ENCODE data around the gene CNPY2. TPM values are rescaled to one million over a fixed set of nuclear protein-coding genes. Genes with fewer than 3 reads are reported as not detected.
A peak's percentile ranks its signal among the peaks of the same experiment; 100 is the strongest.
"Not testable (repeated sequence)": the region's sequence is repeated elsewhere in the genome, so short reads cannot be mapped to it uniquely, and the experiment has no call there.

Gene CNPY2
- total RNA-seq, 1 donor, result 113 TPM

DNA sequence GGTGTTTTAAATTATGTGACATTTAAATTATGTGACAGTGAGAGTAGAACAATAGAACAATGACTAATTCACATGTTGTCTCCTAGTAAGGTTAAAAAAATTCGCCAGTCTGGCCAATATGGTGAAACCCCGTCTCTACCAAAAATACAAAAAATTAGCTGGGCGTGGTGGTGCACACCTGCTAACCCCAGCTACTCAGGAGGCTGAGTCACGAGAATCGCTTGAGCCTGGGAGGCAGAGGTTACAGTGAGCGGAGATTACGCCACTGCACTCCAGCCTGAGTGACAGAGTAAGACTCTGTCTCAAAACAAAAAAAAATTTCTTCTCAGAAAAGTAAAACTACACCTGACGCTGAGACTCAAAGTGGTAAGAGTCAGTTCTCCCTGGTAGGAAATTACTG is 18.4 kb downstream of the CNPY2 start:
- TF ChIP-seq, protein P1, sequence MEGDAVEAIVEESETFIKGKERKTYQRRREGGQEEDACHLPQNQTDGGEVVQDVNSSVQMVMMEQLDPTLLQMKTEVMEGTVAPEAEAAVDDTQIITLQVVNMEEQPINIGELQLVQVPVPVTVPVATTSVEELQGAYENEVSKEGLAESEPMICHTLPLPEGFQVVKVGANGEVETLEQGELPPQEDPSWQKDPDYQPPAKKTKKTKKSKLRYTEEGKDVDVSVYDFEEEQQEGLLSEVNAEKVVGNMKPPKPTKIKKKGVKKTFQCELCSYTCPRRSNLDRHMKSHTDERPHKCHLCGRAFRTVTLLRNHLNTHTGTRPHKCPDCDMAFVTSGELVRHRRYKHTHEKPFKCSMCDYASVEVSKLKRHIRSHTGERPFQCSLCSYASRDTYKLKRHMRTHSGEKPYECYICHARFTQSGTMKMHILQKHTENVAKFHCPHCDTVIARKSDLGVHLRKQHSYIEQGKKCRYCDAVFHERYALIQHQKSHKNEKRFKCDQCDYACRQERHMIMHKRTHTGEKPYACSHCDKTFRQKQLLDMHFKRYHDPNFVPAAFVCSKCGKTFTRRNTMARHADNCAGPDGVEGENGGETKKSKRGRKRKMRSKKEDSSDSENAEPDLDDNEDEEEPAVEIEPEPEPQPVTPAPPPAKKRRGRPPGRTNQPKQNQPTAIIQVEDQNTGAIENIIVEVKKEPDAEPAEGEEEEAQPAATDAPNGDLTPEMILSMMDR (IDR thresholded peaks at IDR 0.05; ENCODE audit: insufficient read depth, low read depth, low read length), result no peak
- no peak for DNase-seq (ENCODE audit: low read depth)
- H3K4me3 ChIP-seq (ENCODE audit: low read depth, low read length), result no peak overlapping the region

DNA sequence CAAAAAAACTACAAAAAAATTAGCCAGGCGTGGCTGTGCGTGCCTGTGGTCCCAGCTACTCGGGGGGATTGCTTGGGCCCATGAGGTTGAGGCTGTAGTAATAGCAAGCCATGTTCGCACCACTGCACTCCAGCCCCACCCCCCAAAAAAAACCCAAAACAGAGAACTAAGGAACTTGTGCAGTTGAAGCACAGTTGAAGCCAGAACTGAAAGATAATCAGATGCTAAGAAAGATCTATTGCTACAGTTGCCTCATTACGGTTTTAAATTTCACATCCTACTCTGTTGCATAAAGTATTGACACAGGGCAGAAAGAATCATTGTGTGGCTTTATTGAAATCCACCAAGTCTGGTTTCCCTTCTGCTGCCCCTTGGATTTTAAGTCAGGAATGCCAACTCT is 19.5 kb downstream of the CNPY2 start:
- no peak overlapping the region for H3K4me3 ChIP-seq (ENCODE audit: low read depth, low read length)
- peak; percentile 12 for DNase-seq (ENCODE audit: low read depth)
- TF ChIP-seq, protein P1 (IDR thresholded peaks at IDR 0.05; ENCODE audit: insufficient read depth, low read depth, low read length), result no peak

DNA sequence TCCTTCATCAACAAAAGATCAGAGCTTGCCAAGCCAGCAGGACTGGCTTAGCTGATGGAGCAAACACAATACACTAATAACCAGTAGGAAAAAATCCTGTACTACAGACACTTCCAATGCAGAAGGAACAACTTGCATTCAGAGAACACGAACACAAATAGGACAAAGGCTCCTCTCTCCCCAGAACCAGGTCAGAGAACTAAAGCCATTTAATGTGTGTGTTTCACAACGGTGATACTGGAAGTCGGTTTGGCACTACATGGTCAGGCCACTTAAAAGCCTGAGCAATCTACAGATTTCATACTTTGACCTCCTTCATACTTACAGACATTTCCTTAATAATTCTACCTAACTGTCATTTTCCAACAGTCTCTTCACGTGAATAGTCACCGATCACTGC is 22.0 kb downstream of the CNPY2 start:
- DNase-seq (ENCODE audit: low read depth), result no peak
- TF ChIP-seq, protein P1 (IDR thresholded peaks at IDR 0.05; ENCODE audit: insufficient read depth, low read depth, low read length), result no peak
- no peak overlapping the region for H3K4me3 ChIP-seq (ENCODE audit: low read depth, low read length)

DNA sequence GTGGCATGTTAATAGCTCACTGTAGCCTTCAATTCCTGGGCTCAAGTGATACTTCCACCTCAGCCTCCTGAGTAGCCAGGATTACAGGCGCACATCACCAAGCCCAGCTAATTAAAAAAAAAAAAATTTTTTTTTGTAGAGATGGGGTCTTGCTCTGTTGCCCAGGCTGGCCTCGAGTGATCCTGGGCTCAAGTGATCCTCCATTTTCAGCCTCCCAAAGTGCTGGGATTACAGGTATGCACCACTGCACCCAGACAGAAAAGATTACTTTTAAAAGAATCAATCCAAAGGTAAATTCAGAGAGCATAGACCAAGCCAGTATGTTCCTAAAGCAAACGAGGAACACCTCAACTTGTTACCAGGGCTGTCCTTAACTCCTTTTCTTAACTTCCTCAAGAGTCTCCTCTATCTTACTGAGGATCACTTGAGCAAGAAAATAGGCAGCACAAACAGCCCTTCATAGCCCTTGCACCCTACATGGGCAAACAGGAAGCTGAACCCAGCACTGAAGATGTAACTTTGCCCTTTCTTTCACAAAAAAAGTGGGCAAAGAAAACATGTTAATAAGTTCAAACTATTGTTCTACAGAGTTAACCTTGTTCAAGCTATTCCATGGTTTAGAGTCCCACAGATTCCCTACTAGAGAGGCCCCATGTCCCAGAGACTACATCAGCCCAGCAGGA is 26.9 kb downstream of the CNPY2 start:
- H3K4me3 ChIP-seq (ENCODE audit: low read depth, low read length), result no peak overlapping the region
- DNase-seq (ENCODE audit: low read depth), result no peak
- TF ChIP-seq, protein P1 (IDR thresholded peaks at IDR 0.05; ENCODE audit: insufficient read depth, low read depth, low read length), result no peak

DNA sequence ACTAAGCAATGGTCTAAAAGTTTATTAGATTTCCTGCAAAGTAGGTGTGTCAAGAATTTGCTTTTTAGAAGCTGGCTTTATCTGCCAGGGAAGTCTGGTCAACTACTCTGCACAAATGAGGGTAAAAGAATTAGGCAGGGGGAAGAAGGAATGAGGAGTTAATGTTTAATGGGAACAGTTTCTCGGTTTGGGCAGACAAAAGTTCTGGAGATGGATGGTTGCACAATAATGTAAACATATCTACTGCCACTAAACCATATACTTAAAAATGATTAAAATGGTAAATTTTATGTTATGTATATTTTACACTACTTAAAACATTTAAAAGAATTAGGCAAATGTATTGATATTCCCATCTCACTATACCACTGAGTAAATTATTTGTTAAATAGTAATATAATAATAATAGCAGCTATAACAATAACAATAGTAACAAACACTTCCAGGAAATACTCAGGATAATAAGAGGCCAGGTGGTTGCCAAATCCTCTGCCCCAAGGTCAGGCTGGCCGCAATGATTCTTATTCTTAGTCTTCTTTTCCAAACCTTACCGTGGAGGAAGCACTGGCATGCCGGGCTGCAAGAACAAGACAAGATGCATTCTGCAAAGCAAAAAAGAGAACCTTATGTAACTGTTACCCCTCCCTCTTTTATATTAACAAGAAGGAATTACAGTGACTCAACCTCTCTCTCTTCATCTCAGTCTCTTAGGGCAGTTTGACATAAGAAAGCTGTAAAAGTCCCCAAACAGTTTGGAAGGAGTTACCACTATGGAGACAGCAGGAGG is 29.6 kb downstream of the CNPY2 start:
- TF ChIP-seq, protein P1 (IDR thresholded peaks at IDR 0.05; ENCODE audit: insufficient read depth, low read depth, low read length), result no peak
- peak; percentile 44 for DNase-seq (ENCODE audit: low read depth)
- no peak overlapping the region for H3K4me3 ChIP-seq (ENCODE audit: low read depth, low read length)

DNA sequence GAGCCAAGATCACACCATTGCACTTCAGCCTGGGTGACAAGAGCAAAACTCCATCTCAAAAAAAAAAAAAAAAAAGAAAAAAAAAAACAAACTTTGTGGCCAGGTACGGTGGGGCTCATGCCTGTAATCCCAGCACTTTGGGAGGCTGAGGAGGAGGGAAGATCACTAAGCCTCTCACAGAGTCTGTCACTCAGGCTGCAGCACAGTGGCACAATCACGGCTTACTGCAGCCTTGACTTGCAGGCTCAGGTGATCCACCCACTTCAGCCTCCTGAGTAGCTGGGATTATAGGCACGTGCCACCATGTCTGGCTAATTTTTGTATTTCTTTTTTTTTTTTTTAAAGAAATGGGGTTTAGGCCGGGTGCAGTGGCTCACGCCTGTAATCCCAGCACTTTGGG is 31.5 kb downstream of the CNPY2 start:
- H3K4me3 ChIP-seq (ENCODE audit: low read depth, low read length), result not testable (repeated sequence)

DNA sequence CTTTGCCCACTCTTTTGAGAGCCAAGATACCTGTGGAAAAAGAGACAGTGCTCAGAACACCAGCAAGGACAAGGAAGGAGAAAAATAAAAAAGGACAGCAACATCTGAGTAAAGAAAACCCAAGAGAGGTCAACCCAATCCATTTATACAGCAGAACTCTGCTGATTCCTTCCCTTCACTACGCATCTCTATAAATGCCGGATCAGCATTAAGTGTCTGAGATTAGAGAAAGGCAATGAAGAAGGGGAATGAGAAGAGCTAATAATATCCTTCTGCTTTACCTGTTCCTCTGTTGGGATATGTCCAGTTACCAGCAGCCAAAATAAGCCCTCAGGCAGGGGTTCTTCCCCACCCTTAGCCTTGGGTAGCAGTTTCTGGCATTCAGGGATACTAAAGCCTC is 33.2 kb downstream of the CNPY2 start:
- TF ChIP-seq, protein P1 (IDR thresholded peaks at IDR 0.05; ENCODE audit: insufficient read depth, low read depth, low read length), result no peak
- no peak for DNase-seq (ENCODE audit: low read depth)
- no peak overlapping the region for H3K4me3 ChIP-seq (ENCODE audit: low read depth, low read length)

More for the DNA sequence above, 31.5 kb downstream of the CNPY2 start:
- DNase-seq (ENCODE audit: low read depth), result not testable (repeated sequence)

All from fibroblast of villous mesenchyme (primary cell).